GM12801 (cell line): Measurements from ENCODE around the gene TYSND1.

Experiments
- CTCF ChIP-seq: IDR thresholded peaks from one replicate; pipeline ENCODE4 v1.5.1; 2011; ENCODE audit warnings: control low read depth; ENCODE audit not compliant: insufficient read length; ENCODE audit errors: extremely low read depth

TYSND1 gene

GRCh38 chr10:70097459-70097858 is 49.0 kb downstream of the TYSND1 start:
- TF ChIP-seq CTCF = no peak

GRCh38 chr10:70096705-70097420 is 49.6 kb downstream of the TYSND1 start:
- no peak for TF ChIP-seq CTCF

GRCh38 chr10:70096016-70096704 is 50.3 kb downstream of the TYSND1 start:
- no peak for TF ChIP-seq CTCF

GRCh38 chr10:70094250-70094649 is 52.2 kb downstream of the TYSND1 start:
- TF ChIP-seq CTCF = no peak

- TF ChIP-seq CTCF = no peak
Observed at GRCh38 chr10:70093335-70093944, 53.1 kb downstream of the TYSND1 start.

GRCh38 chr10:70092389-70092718 is 54.1 kb downstream of the TYSND1 start:
- no peak for TF ChIP-seq CTCF

GRCh38 chr10:70090951-70091350 is 55.5 kb downstream of the TYSND1 start:
- TF ChIP-seq CTCF = no peak
